Measurements from ENCODE around the gene QRICH1. TPM values are rescaled to one million over a fixed set of nuclear protein-coding genes. Genes with fewer than 3 reads are reported as not detected.
A peak's percentile ranks its signal among the peaks of the same experiment; 100 is the strongest.

QRICH1 gene
- total RNA-seq, 1 experiment from 2014 or later = 96.1 TPM

GRCh38 chr3:49032646-49033304, 61.1 kb downstream of the QRICH1 start:
- CTCF ChIA-PET = interaction anchor here (2.9 kb wide), 1 partner anchor 10 kb away, joined by 14 read pairs; the partner anchor contains the start of gene NDUFAF3
- H3K4me3 Mint-ChIP-seq (ENCODE audit: unreplicated experiment) = no peak overlapping the region
- DNase-seq (ENCODE audit: unreplicated experiment) = peak; percentile 33
- H3K4me1 Mint-ChIP-seq (ENCODE audit: insufficient read depth, unreplicated experiment) = peaks cover 23% of the 10 kb centered on the region
- H3K27me3 Mint-ChIP-seq (ENCODE audit: insufficient read depth, unreplicated experiment) = no peaks in the 10 kb centered on the region
- peaks cover 80% of the 10 kb centered on the region for H3K36me3 Mint-ChIP-seq (ENCODE audit: insufficient read depth, unreplicated experiment)
- POLR2A ChIA-PET = interaction anchor here (0.9 to 1.8 kb wide), 7 partner anchors 9 to 114 kb away, joined by 3 to 14 read pairs (median 4); partner anchors contain the start of genes ARIH2, NDUFAF3, P4HTM and USP19
- no peaks in the 10 kb centered on the region for H3K9me3 Mint-ChIP-seq (ENCODE audit: unreplicated experiment)
- TF ChIP-seq, protein P1, sequence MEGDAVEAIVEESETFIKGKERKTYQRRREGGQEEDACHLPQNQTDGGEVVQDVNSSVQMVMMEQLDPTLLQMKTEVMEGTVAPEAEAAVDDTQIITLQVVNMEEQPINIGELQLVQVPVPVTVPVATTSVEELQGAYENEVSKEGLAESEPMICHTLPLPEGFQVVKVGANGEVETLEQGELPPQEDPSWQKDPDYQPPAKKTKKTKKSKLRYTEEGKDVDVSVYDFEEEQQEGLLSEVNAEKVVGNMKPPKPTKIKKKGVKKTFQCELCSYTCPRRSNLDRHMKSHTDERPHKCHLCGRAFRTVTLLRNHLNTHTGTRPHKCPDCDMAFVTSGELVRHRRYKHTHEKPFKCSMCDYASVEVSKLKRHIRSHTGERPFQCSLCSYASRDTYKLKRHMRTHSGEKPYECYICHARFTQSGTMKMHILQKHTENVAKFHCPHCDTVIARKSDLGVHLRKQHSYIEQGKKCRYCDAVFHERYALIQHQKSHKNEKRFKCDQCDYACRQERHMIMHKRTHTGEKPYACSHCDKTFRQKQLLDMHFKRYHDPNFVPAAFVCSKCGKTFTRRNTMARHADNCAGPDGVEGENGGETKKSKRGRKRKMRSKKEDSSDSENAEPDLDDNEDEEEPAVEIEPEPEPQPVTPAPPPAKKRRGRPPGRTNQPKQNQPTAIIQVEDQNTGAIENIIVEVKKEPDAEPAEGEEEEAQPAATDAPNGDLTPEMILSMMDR (IDR thresholded peaks at IDR 0.05; ENCODE audit: unreplicated experiment) = no peak
- intact Hi-C loops (cut with micrococcal nuclease) = no loop called here
- BruUV-seq (replicated peaks) = no TSS peak
- H3K27ac Mint-ChIP-seq (ENCODE audit: low read depth, unreplicated experiment) = no peak overlapping the region

GRCh38 chr3:49030321-49030720, 63.5 kb downstream of the QRICH1 start:
- BruUV-seq (replicated peaks) = no TSS peak
- peaks cover 84% of the 10 kb centered on the region for H3K36me3 Mint-ChIP-seq (ENCODE audit: insufficient read depth, unreplicated experiment)
- peaks cover 37% of the 10 kb centered on the region for H3K4me1 Mint-ChIP-seq (ENCODE audit: insufficient read depth, unreplicated experiment)

GRCh38 chr3:49029563-49029884, 64.3 kb downstream of the QRICH1 start:
- TF ChIP-seq, protein P1 (IDR thresholded peaks at IDR 0.05; ENCODE audit: unreplicated experiment) = no peak
- no peak for DNase-seq (ENCODE audit: unreplicated experiment)
- ChIA-PET POLR2A (interaction anchor here (0.5 to 2.4 kb wide), 28 partner anchors 8 to 801 kb away, joined by 3 to 47 read pairs (median 4); partner anchors contain the start of genes ARIH2, DALRD3, LAMB2 and NICN1), CTCF (interaction anchor here (0.6 to 1.9 kb wide), 2 partner anchors 40 to 749 kb away, joined by 3 to 7 read pairs; no protein-coding TSS in a partner anchor)
- Mint-ChIP-seq H3K4me3 (ENCODE audit: unreplicated experiment) (peak overlapping the region; percentile 95), H3K36me3 (ENCODE audit: insufficient read depth, unreplicated experiment) (peaks cover 92% of the 10 kb centered on the region), H3K9me3 (ENCODE audit: unreplicated experiment) (no peaks in the 10 kb centered on the region), H3K27ac (ENCODE audit: low read depth, unreplicated experiment) (peak overlapping the region; percentile 99), H3K27me3 (ENCODE audit: insufficient read depth, unreplicated experiment) (no peaks in the 10 kb centered on the region), H3K4me1 (ENCODE audit: insufficient read depth, unreplicated experiment) (peaks cover 40% of the 10 kb centered on the region)
- no TSS peak for BruUV-seq (replicated peaks)
- intact Hi-C loops (cut with micrococcal nuclease) = loop anchor here (5.0 to 10.0 kb wide), 2 partner anchors 63 to 125 kb away; partner anchors contain the start of gene QRICH1

More at GRCh38 chr3:49030321-49030720, 63.5 kb downstream of the QRICH1 start:
- POLR2A ChIA-PET = no interaction called here
- TF ChIP-seq, protein P1 (IDR thresholded peaks at IDR 0.05; ENCODE audit: unreplicated experiment) = no peak
- DNase-seq (ENCODE audit: unreplicated experiment) = no peak
- H3K4me3 Mint-ChIP-seq (ENCODE audit: unreplicated experiment) = no peak overlapping the region
- H3K27me3 Mint-ChIP-seq (ENCODE audit: insufficient read depth, unreplicated experiment) = no peaks in the 10 kb centered on the region
- intact Hi-C loops (cut with micrococcal nuclease) = no loop called here
- CTCF ChIA-PET = interaction anchor here (2.9 kb wide), 1 partner anchor 8 kb away, joined by 14 read pairs; the partner anchor contains the start of gene NDUFAF3
- no peak overlapping the region for H3K27ac Mint-ChIP-seq (ENCODE audit: low read depth, unreplicated experiment)
- H3K9me3 Mint-ChIP-seq (ENCODE audit: unreplicated experiment) = no peaks in the 10 kb centered on the region

Data from MCF 10A (cell line).